Neural cell (in vitro differentiated cells): ENCODE results near the gene RAF1.

Experiments
- EP300 ChIP-seq: fragments of 450-650 bp; conservative IDR thresholded peaks from 2 replicates; pipeline ENCODE4 v1.6.1; 2014; ENCODE audit warnings: antibody characterized with exemption, mild to moderate bottlenecking, moderate library complexity; ENCODE audit not compliant: poor library complexity, severe bottlenecking
- EZH2 ChIP-seq: fragments of 200-600, 300-800 bp; shearing (Covaris generic), sonication (generic); IDR thresholded peaks from 2 replicates; pipeline ENCODE4 v1.6.1; 2014; ENCODE audit warnings: antibody characterized with exemption, low read length, borderline replicate concordance, mild to moderate bottlenecking; ENCODE audit not compliant: insufficient read depth, poor library complexity, severe bottlenecking
- MXI1 ChIP-seq: fragments of 450-650 bp; conservative IDR thresholded peaks from 2 replicates; pipeline ENCODE4 v1.6.1; 2014; ENCODE audit warnings: antibody characterized with exemption, mild to moderate bottlenecking; ENCODE audit not compliant: poor library complexity, severe bottlenecking
- POLR2AphosphoS5 ChIP-seq: IDR thresholded peaks from 2 replicates; pipeline ENCODE4 v1.6.1; 2012
- RAD21 ChIP-seq: fragments of 450-650 bp; conservative IDR thresholded peaks from 2 replicates; pipeline ENCODE4 v1.6.1; 2014; ENCODE audit warnings: antibody characterized with exemption, mild to moderate bottlenecking, moderate library complexity
- REST ChIP-seq: IDR thresholded peaks from 2 replicates; pipeline ENCODE4 v1.6.1; 2012; ENCODE audit warnings: borderline replicate concordance
- TF ChIP-seq, protein P1 (sequence below): fragments of 450-650 bp; IDR thresholded peaks from 2 replicates; pipeline ENCODE4 v1.5.1; 2014; ENCODE audit warnings: antibody characterized with exemption, mild to moderate bottlenecking, moderate library complexity; ENCODE audit not compliant: poor library complexity, severe bottlenecking

DNA sequence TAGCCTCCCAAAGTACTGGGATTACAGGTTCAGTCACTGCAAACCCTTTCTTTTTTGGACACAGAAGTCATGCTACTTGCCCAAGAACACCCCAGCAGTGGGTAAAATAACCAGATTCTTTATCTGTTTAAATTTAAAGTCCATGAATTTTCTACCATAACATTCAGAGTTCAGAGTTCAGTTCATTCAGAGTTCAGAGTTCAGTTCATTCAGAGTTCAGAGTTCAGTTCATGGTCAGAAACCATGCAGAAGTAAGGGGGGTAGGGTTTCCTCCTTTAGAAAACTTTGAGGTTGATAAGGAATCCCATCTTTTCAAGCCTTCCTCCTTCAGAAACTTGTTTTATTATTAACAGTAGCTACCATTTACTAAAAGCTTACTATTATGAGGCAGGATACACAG lies 43.2 kb downstream of the RAF1 start:
- no peak for TF ChIP-seq RAD21
- no peak for TF ChIP-seq EZH2
- TF ChIP-seq, protein P1, sequence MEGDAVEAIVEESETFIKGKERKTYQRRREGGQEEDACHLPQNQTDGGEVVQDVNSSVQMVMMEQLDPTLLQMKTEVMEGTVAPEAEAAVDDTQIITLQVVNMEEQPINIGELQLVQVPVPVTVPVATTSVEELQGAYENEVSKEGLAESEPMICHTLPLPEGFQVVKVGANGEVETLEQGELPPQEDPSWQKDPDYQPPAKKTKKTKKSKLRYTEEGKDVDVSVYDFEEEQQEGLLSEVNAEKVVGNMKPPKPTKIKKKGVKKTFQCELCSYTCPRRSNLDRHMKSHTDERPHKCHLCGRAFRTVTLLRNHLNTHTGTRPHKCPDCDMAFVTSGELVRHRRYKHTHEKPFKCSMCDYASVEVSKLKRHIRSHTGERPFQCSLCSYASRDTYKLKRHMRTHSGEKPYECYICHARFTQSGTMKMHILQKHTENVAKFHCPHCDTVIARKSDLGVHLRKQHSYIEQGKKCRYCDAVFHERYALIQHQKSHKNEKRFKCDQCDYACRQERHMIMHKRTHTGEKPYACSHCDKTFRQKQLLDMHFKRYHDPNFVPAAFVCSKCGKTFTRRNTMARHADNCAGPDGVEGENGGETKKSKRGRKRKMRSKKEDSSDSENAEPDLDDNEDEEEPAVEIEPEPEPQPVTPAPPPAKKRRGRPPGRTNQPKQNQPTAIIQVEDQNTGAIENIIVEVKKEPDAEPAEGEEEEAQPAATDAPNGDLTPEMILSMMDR = no peak
- no peak for TF ChIP-seq POLR2AphosphoS5
- no peak for TF ChIP-seq EP300
- TF ChIP-seq MXI1 = no peak
- TF ChIP-seq REST = no peak
